H9 (cell line): ENCODE measurements around the gene IWS1. TPM values are rescaled to one million over a fixed set of nuclear protein-coding genes. Genes with fewer than 3 reads are reported as not detected.

ENCODE experiments used
- DNase-seq: peaks from one replicate; pipeline ENCODE4 v3.0.0-alpha.2; 2017
- H2AFZ ChIP-seq: one replicate; pipeline ENCODE4 v1.6.1; 2013; ENCODE audit warnings: mild to moderate bottlenecking, low read length, control low read depth, moderate library complexity
- H2AK5ac ChIP-seq: 2 replicates; pipeline ENCODE4 v1.6.1; 2013; ENCODE audit warnings: low read length, control low read depth, mixed read lengths; ENCODE audit not compliant: insufficient read length
- H2BK120ac ChIP-seq: one replicate; pipeline ENCODE4 v1.6.1; 2013; ENCODE audit warnings: low read depth, mild to moderate bottlenecking, low read length, control low read depth, inconsistent platforms; ENCODE audit not compliant: poor library complexity, severe bottlenecking
- H2BK12ac ChIP-seq: 2 replicates; pipeline ENCODE4 v1.6.1; 2013; ENCODE audit warnings: low read length, control low read depth, mixed read lengths, low read depth; ENCODE audit not compliant: insufficient read length
- H2BK15ac ChIP-seq: 2 replicates; pipeline ENCODE4 v1.6.1; 2013; ENCODE audit warnings: low read depth, low read length, control low read depth
- H2BK20ac ChIP-seq: one replicate; pipeline ENCODE4 v1.6.1; 2013; ENCODE audit warnings: low read depth, mild to moderate bottlenecking, low read length, control low read depth, inconsistent platforms; ENCODE audit not compliant: poor library complexity, severe bottlenecking
- H2BK5ac ChIP-seq: 2 replicates; pipeline ENCODE4 v1.6.1; 2013; ENCODE audit warnings: low read length, control low read depth, mixed read lengths; ENCODE audit not compliant: insufficient read length
- H3K14ac ChIP-seq: 2 replicates; pipeline ENCODE4 v1.6.1; 2013; ENCODE audit warnings: low read length, control low read depth; ENCODE audit not compliant: insufficient read depth
- H3K18ac ChIP-seq: 2 replicates; pipeline ENCODE4 v1.6.1; 2013; ENCODE audit warnings: low read depth, mild to moderate bottlenecking, mixed read lengths, low read length, control low read depth; ENCODE audit not compliant: insufficient read length
- H3K23ac ChIP-seq: 2 replicates; pipeline ENCODE4 v1.6.1; 2013; ENCODE audit warnings: low read length, control low read depth, mixed read lengths, low read depth; ENCODE audit not compliant: insufficient read length
- H3K23me2 ChIP-seq: 2 replicates; pipeline ENCODE4 v1.6.1; 2013; ENCODE audit warnings: low read depth, mild to moderate bottlenecking, mixed read lengths, low read length, control low read depth; ENCODE audit not compliant: insufficient read length, poor library complexity, severe bottlenecking
- H3K27ac ChIP-seq: 2 replicates; pipeline ENCODE4 v1.5.1; 2013; ENCODE audit warnings: low read length, control low read depth, mixed read lengths, low read depth; ENCODE audit not compliant: insufficient read length
- H3K27me3 ChIP-seq: 2 replicates; pipeline ENCODE4 v1.6.1; 2013; ENCODE audit warnings: low read length, control low read depth, inconsistent platforms; ENCODE audit not compliant: insufficient read depth
- H3K4ac ChIP-seq: 2 replicates; pipeline ENCODE4 v1.6.1; 2013; ENCODE audit warnings: low read depth, mild to moderate bottlenecking, control low read depth, inconsistent platforms, low read length, moderate library complexity
- H3K4me1 ChIP-seq: 2 replicates; pipeline ENCODE4 v1.6.1; 2013; ENCODE audit warnings: low read length, control low read depth, inconsistent platforms; ENCODE audit not compliant: insufficient read depth
- H3K4me2 ChIP-seq: 2 replicates; pipeline ENCODE4 v1.6.1; 2013; ENCODE audit warnings: low read length, control low read depth, mixed read lengths; ENCODE audit not compliant: insufficient read length, insufficient read depth
- H3K56ac ChIP-seq: 2 replicates; pipeline ENCODE4 v1.6.1; 2013; ENCODE audit warnings: low read depth, mild to moderate bottlenecking, mixed read lengths, low read length, control low read depth; ENCODE audit not compliant: insufficient read length
- H3K79me1 ChIP-seq: 2 replicates; pipeline ENCODE4 v1.6.1; 2013; ENCODE audit warnings: low read depth, mild to moderate bottlenecking, moderate library complexity, low read length, control low read depth, inconsistent platforms; ENCODE audit not compliant: insufficient read depth, poor library complexity, severe bottlenecking
- H3K79me2 ChIP-seq: 2 replicates; pipeline ENCODE4 v1.6.1; 2013; ENCODE audit warnings: low read length, control low read depth, inconsistent platforms; ENCODE audit not compliant: insufficient read depth
- H3K9ac ChIP-seq: 2 replicates; pipeline ENCODE4 v1.6.1; 2013; ENCODE audit warnings: low read length, control low read depth, mixed read lengths; ENCODE audit not compliant: insufficient read length; ENCODE audit errors: extremely low read depth
- H3K9me3 ChIP-seq: one replicate; pipeline ENCODE4 v1.6.1; 2013; ENCODE audit warnings: low read depth, low read length, inconsistent platforms; ENCODE audit not compliant: control insufficient read depth
- H3T11ph ChIP-seq: one replicate; pipeline ENCODE4 v1.6.1; 2013; ENCODE audit warnings: mild to moderate bottlenecking, low read length, control low read depth, inconsistent platforms
- H4K20me1 ChIP-seq: one replicate; pipeline ENCODE4 v1.6.1; 2013; ENCODE audit not compliant: control insufficient read depth, insufficient read length, insufficient read depth
- H4K5ac ChIP-seq: 2 replicates; pipeline ENCODE4 v1.6.1; 2013; ENCODE audit warnings: low read depth, mild to moderate bottlenecking, mixed read lengths, low read length, control low read depth; ENCODE audit not compliant: insufficient read length
- H4K8ac ChIP-seq: replicated peaks from 2 replicates; pipeline ENCODE4 v1.6.1; 2013; ENCODE audit warnings: low read length, control low read depth, mixed read lengths, low read depth; ENCODE audit not compliant: insufficient read length
- H4K91ac ChIP-seq: 2 replicates; pipeline ENCODE4 v1.6.1; 2013; ENCODE audit warnings: low read depth, mild to moderate bottlenecking, moderate library complexity, mixed read lengths, low read length, control low read depth; ENCODE audit not compliant: insufficient read length
- H3K27ac Mint-ChIP-seq, 3 experiments: 2 replicates in 2 of 3; 3 replicates in 1 of 3; pipeline ENCODE4 v1.8.0; 2020 to 2021; ENCODE audit warnings: mixed read lengths in 3 of 3, mild to moderate bottlenecking in 1 of 3, moderate library complexity in 1 of 3
- H3K27me3 Mint-ChIP-seq: 2 replicates; pipeline ENCODE4 v1.8.0; 2021; ENCODE audit warnings: low read depth, mild to moderate bottlenecking, moderate library complexity, mixed read lengths
- H3K36me3 Mint-ChIP-seq, 3 experiments: 2 replicates in 2 of 3; 3 replicates in 1 of 3; pipeline ENCODE4 v1.8.0; 2020 to 2021; ENCODE audit warnings: low read depth in 3 of 3, mixed read lengths in 3 of 3; ENCODE audit not compliant: insufficient read depth in 1 of 3
- H3K4me1 Mint-ChIP-seq, 2 experiments: 2 replicates each; pipeline ENCODE4 v1.8.0; 2020; ENCODE audit warnings: mixed read lengths in 2 of 2
- H3K4me3 Mint-ChIP-seq, 2 experiments: 2 replicates in 1 of 2; 3 replicates in 1 of 2; pipeline ENCODE4 v1.8.0; 2020 to 2021; ENCODE audit warnings: mild to moderate bottlenecking in 2 of 2, mixed read lengths in 2 of 2, moderate library complexity in 1 of 2
- H3K9me3 Mint-ChIP-seq, 2 experiments: 2 replicates in 1 of 2; 3 replicates in 1 of 2; pipeline ENCODE4 v1.8.0; 2020; ENCODE audit warnings: mild to moderate bottlenecking in 2 of 2, mixed read lengths in 2 of 2, moderate library complexity in 1 of 2
- CTCF ChIP-seq: fragments of 200-600 bp; sonication (generic); conservative IDR thresholded peaks from 3 replicates; pipeline ENCODE4 v1.8.0; 2021; ENCODE audit warnings: antibody characterized with exemption, mild to moderate bottlenecking
- WGBS: extraction: QIAGEN DNeasy Blood & Tissue Kit; methylation state at CpG from one replicate; pipeline ENCODE4 v1.1.7; 2013; ENCODE audit warnings: missing lambda C conversion rate, low lambda C conversion rate, mixed read lengths; ENCODE audit not compliant: insufficient read length; ENCODE audit errors: extremely low coverage; 5-methylcytosine and 5-hydroxymethylcytosine counted together
- total RNA-seq: library from RNA; stranded (reverse); gene quantifications from 2 replicates; pipeline ENCODE4 v1.2.1, GENCODE V29; 2021

IWS1 gene
- total RNA-seq, 1 experiment from 2014 or later: 66.2 TPM

GRCh38 chr2:127472268-127472667, 54.0 kb downstream of the IWS1 start:
- no peak overlapping the region for H2AK5ac ChIP-seq
- H2BK15ac ChIP-seq: no peak overlapping the region
- H3K4ac ChIP-seq: no peak overlapping the region
- H3K27me3 ChIP-seq: no peaks in the 10 kb centered on the region
- no peaks in the 10 kb centered on the region for H3K9me3 ChIP-seq
- Mint-ChIP-seq H3K27ac (no peak overlapping the region), H3K9me3 (0 out of 5 replicates have a peak, but pooled peaks cover 0 to 2% of the 10 kb centered on the region in 2 experiments), H3K36me3 (peaks cover 4 to 12% (median 12%) of the 10 kb centered on the region in 3 experiments; a peak in 6 of 7 replicates), H3K4me3 (no peak overlapping the region), H3K27me3 (no peaks in the 10 kb centered on the region; the same call in 1 of the 2 replicates), H3K4me1 (no peaks in the 10 kb centered on the region)
- H3K79me1 ChIP-seq: no peaks in the 10 kb centered on the region
- H2AFZ ChIP-seq: no peak overlapping the region
- H3K27ac ChIP-seq: no peak overlapping the region
- H2BK20ac ChIP-seq: no peak overlapping the region
- no peak overlapping the region for H3K56ac ChIP-seq
- WGBS: no CpG with 5 or more reads among the region's 1 CpG
- TF ChIP-seq CTCF: no peak
- H3K18ac ChIP-seq: no peak overlapping the region
- H3K4me2 ChIP-seq: no peak overlapping the region
- no peaks in the 10 kb centered on the region for H3K4me1 ChIP-seq
- no peaks in the 10 kb centered on the region for H4K20me1 ChIP-seq
- H4K8ac ChIP-seq: no peak overlapping the region
- no peak overlapping the region for H4K5ac ChIP-seq
- no peaks in the 10 kb centered on the region for H3K79me2 ChIP-seq
- H3K14ac ChIP-seq: no peak overlapping the region
- H3K9ac ChIP-seq: no peak overlapping the region
- no peaks in the 10 kb centered on the region for H3K23me2 ChIP-seq
- no peak overlapping the region for H4K91ac ChIP-seq
- no peak overlapping the region for H3T11ph ChIP-seq
- H2BK12ac ChIP-seq: no peak overlapping the region
- H2BK5ac ChIP-seq: no peak overlapping the region
- no peak overlapping the region for H2BK120ac ChIP-seq
- no peak overlapping the region for H3K23ac ChIP-seq
- no peak for DNase-seq
